SK-N-SH treated with all-trans-retinoic acid at 6 μM for 48 hours (cell line): ENCODE measurements around the gene ZNF189.

ENCODE experiments used
- CSDC2 ChIP-seq: fragments of 250-450 bp; sonication (Bioruptor Pico); IDR thresholded peaks from 2 replicates; pipeline ENCODE4 v1.5.0; 2020; ENCODE audit warnings: mild to moderate bottlenecking, moderate library complexity
- PATZ1 ChIP-seq: fragments of 250-450 bp; sonication (Bioruptor Pico); IDR thresholded peaks from 2 replicates; pipeline ENCODE4 v1.8.0; 2020; ENCODE audit warnings: mild to moderate bottlenecking, moderate library complexity, borderline replicate concordance
- TOX ChIP-seq: fragments of 250-450 bp; sonication (Bioruptor Pico); IDR thresholded peaks from 2 replicates; pipeline ENCODE4 v1.8.0; 2021; ENCODE audit warnings: mild to moderate bottlenecking, moderate library complexity, borderline replicate concordance
- ZNF565 ChIP-seq: fragments of 450-650 bp; formaldehyde crosslinking; conservative IDR thresholded peaks from 2 replicates; pipeline ENCODE4 v1.5.0; 2020; ENCODE audit warnings: low read depth, mild to moderate bottlenecking, moderate library complexity

GRCh38 chr9:101381833-101382342 lies 16.8 kb upstream of the ZNF189 start:
- TF ChIP-seq PATZ1 (CRISPR knock-in tag): no peak
- no peak for TF ChIP-seq TOX
- no peak for TF ChIP-seq ZNF565 (CRISPR knock-in tag)
- TF ChIP-seq CSDC2 (CRISPR knock-in tag): no peak
